NCI-H128 (cell line): Measurements from ENCODE around the gene NEDD4L.
"Not testable (repeated sequence)": the region's sequence is repeated elsewhere in the genome, so short reads cannot be mapped to it uniquely, and the experiment has no call there.

Experiments
- DNase-seq: peaks from one replicate; lab custom pipeline; 2025; ENCODE audit not compliant: unreplicated experiment; lab: John Stamatoyannopoulos, UW

NEDD4L gene

DNA sequence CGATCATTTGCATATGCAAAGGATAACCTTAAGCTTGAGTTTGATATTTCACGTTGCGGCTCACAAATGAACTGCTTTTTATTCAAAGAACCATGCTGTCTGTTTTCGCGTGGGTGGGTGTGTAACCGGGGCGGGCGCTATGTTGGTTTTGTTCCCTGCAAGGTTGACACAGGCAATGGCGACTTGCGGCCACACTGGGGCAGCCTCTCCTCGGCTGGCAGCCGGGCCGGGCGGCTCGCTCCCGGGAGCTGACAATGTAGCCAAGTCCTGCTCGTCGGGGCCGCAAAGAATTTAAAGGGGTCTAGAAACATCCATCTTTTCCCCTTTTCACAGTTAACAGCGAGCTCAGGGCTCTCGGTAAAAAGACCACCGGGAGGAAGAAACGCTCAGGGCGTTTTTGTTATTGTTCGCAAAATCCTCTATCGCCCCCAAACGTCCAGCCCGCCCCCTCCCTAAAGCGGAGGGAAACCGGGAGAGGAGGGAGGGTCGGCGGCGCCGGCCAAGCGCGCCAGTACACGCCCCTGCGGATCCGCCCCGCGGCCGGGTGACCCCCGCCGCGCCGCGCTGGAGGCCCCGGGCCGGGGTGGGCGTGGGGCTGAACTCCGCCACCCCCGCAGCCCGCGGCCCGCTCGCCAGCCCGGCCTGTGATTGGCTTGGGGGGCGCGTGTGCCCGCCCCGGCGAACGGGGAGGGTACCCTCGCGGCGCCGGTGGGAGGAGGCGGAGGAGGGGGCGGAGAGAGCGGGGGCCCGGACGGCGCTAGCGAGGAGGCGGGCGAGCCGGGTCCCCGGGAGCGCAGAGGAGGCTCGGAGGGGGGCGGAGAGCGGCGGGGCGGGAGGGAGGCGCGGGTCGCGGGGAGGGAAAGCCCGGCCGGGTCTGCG lies at the start of gene NEDD4L:
Gene NEDD4L (plus strand): TSS at position 736 of the 879 bp plus-strand sequence. CDS start 435 bp downstream, outside the sequence.
- peak; percentile 90 for DNase-seq

DNA sequence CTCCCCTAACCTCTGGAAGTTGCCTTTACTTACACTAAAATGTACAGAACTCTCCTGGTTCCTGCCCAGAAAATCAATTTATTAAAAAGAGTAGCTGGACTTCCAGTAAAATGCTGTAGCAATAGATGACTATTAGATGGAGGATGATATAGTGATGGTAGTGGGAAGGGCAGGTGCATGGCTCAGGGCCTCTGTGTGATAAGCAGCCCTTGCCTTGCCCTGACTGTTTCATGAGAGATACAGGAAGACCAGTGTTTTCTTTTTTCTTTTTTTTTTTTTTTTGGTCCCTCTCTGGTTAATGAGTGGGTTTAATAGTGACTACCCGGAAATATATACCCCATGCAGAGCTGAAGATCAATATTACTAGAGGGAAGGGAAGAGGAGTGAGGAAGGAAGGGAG lies 48.7 kb upstream of the NEDD4L start:
- DNase-seq, result no peak

DNA sequence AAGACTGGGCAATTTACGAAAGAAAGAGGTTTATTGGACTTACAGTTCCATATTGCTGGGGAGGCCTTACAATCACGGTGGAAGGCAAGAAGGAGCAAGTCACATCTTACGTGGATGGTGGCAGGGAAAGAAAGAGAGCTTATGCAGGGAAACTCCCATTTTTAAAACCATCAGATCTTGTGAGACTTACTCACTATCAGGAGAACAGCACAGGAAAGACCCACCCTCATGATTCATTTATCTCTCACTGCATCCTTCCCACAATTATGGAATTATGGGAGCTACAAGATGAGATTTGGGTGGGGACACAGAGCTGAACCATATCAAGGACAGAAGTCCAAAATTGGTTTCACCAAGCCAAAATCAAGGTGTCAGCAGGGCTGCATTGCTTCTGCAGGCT lies 47.1 kb upstream of the NEDD4L start:
- not testable (repeated sequence) for DNase-seq

DNA sequence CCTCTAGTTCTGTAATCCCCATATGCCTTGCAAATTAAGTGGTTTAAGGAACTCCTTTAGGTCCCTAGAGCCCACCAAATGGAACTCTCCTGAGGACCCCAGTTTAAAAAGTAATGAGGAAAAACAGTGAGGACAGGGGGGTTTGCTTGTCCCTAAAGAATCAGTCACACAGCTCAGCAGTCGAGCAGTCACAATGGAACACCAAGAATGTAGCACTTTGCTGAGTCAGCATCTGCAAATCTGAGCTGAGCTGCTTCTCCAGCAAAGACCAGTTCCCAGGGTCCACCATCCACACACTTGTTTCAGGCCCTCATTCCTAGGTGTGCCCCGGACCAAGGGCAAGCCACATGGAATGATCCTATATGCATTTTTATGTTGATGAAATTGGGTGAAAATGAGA lies 46.2 kb upstream of the NEDD4L start:
- no peak for DNase-seq

DNA sequence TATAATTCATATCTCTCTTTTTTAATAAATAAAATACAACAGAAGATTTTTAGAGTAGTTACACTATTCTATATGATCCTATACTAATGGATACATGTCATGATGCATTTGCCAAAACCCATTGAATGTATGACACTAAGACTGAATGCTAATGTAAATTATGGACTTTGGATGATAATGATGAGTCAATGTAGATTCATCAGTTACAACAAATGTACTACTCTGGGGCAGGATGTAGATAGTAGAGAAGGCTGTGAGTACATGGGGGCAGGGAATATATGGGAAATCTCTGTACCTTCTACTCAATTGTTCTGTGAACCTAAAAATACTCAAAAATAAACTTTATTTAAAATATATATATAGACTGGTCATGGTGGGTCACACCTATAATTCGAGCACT lies 45.6 kb upstream of the NEDD4L start:
- no peak for DNase-seq

DNA sequence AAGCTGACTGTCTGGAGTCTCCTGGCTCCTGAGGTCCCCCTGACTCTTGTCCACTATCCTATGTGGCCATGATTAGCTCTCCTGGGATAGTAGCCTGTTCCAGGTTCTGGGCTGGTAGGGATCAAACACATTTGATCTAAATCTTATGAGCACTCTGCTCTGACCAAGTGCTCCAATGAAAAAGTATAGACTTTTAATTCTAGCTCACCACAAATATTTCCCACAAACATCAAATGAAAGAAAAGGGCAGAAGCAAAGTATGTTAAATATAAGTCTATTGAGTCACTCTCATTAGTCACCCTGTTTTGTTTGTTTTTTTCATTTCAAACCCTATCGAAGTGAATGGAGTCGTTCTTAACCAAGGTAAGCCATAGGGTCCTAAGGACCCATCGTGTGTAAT lies 39.7 kb upstream of the NEDD4L start:
- no peak for DNase-seq

DNA sequence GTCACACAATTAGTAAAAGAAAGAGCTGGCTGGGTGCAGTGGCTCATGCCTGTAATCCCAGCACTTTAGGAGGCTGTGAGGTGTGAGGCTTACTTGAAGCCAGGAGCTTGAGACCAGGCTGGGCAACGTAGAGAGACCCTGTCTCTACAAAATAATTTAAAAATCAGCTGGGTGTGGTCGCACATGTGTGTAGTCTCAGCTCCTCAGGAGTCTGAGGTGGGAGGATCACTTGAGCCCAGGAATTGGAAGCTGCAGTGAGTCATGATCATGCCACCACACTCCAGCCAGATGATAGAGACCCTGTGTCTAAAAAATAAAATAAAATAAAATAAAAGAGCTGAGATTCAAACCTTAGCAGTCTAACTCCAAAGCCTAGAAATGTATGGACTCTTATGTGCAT lies 39.0 kb upstream of the NEDD4L start:
- no peak for DNase-seq

DNA sequence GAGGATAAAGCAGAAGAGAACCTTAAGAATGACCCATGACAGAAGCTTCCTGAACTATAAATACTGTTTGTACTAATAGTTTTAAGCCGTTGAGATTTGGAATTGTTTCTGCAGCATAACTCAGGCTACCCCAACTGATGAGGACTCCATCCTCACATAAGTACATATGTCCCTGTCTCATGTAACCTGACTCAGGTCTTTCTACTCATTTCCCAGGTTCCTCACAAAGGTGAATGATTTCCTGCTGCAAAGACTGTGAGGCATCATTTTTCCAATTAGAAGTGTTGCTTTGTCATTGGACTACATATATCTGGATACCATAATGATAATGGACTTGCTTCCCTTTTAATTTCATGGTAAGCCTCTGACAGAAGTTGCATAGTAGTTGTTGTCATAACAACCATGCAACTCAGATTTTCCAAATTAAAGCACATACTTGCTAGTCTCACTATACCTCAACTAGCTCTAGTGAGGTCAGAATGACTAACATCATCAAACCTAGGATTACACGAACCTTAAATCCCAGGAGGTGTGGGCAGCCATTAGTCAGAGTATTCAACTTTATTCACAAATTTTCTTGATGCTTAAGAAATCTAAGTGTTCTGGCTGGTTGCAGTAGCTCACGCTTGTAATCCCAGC lies 38.0 kb upstream of the NEDD4L start:
- no peak for DNase-seq

DNA sequence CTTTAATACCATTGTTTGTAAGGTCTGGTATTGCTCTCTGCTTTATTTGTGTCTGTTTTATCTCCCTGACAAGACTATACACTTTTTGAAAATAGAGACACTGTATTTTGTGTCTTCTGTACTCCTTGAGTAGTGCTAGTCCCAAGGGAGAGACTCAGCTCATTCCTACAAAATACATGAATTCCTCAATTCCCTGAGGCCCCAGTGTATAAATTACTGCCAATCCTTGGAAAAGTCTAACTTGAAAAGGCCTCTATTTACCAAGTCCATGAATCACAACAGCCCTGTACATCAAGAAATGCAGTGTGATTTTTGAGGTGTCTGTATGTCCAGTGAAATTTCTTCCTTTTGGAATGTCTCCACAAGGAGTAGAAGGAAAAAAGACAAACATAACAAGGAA lies 34.9 kb upstream of the NEDD4L start:
- no peak for DNase-seq

DNA sequence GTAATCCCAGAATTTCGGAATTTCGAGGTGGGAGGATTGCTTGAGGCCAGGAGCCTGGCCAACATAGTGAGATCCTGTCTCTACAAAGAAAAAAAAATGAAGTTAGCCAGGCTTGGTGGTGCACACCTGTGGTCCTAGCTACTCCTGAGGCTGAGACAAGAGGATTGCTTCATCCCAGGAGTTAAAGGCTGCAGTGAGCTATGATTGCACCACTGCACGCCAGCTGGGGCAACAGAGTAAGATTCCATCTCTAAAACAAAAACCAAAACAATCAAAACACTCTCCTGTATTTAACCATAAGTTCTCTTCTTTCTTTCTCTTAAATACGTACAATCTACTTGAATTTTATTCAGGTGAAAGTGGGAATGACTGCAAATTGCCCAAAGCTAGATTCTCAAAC lies 33.8 kb upstream of the NEDD4L start:
- DNase-seq, result no peak

DNA sequence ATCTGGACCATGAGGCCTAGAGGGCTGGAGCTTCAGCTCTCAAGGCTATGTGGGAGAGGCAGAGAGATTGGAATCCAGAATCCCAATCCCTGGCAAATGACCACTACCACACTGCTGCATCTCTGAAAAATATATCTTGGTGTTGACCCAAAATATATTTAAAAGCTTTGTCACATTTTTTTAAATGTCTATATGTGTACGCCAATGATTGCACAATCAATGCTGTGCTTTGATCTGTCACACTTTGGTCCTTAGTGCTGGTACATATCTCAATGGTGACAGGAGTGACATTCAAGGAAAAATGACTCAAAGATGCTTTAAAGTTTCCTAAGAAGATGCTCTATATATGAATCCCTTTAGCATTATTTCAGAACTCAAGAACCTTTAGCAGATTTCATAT lies 31.7 kb upstream of the NEDD4L start:
- DNase-seq, result no peak

DNA sequence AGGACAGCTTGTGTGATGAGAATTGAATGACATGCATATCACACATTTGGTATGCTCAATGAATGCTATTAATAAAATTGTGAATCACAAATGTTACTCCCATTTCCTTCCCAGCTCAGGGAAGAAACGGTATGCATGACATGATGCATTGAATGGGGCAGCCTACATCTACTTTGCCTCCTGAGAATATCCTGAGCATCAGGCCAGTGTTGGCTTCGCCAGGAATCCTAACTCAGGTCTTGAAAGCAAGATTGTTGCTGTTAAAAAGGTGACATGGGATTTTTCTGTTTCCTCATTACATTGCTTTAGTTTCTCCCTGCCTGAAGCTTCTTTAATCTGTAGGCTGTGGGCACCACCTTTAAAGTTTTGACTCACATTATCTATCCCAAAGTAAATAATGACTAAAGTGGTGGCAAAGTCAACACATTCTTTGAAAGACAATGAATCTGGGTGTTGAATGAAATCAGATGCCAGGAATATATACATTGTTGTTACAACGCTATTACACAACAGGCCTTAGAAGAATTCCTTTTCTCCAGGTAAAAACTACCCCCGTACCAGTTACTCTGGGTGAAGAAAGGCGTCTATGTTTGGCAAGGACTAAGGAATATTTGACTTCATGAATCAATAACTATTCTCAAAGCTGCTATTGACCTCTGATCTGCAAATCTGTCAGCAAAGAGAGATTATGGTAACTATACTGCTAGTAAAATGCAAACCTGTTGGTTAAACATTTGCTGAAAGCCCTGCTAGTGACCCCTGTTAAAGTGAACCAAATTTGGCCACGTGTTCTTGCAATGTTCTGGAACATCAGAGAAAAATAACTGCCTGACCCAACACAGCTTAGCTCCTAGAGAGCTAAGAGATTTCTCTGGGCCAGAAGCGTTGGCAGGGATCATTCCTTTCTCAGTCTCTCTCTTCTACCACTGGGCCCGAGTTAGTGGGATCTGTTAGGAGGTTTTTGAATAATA lies 30.5 kb upstream of the NEDD4L start:
- no peak for DNase-seq

DNA sequence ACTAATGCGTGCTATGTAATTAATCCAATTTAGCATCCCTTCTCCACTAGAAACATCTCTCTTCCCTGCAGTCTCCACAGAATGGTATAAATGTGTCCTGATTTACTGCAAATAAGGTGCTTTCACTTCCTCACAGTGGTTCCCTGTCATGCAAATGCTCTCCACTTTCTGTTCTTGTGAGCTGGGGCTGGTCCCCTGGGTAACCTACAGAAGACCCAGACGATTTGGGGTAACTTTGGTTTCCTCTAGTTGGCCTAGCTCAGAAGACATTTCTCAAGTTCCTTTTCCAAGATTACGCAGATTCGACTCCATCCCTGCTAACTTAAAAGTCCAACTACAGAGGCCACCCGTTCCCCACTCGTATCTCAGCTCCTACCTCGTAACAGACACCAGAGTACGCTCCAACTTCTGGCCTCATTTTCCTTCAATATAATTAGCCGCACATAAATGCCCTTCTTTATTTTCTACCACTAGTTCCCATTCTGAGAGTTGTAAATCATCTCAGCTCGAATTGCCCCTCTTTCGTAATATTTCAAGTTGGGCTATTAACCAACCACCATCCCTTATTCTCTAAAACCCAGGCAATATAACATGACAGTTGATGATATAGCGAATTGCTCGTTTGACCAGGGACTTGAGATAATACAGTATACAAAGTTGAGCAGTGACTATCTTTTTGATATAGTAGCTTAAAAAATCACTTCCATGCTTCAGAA lies 28.8 kb upstream of the NEDD4L start:
- no peak for DNase-seq

DNA sequence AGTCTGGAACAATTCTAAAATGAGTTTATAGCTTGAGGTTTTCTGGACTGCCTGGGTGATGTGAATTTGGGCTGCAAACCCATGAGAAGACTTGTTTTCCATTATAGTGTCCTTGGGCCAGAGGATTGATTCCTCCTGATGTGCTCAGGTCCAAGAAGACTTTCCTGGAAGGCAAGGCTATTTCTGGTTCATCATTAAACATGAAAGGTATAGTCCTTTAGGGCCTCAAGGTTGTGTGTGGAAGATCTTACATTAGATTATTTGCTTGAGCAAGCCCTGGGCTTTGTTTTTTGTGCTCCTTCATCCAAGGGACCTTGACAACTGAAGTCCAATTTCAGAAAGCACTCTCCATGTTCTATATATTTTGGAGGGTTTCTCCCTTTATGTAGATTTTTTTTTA lies 26.8 kb upstream of the NEDD4L start:
- no peak for DNase-seq

DNA sequence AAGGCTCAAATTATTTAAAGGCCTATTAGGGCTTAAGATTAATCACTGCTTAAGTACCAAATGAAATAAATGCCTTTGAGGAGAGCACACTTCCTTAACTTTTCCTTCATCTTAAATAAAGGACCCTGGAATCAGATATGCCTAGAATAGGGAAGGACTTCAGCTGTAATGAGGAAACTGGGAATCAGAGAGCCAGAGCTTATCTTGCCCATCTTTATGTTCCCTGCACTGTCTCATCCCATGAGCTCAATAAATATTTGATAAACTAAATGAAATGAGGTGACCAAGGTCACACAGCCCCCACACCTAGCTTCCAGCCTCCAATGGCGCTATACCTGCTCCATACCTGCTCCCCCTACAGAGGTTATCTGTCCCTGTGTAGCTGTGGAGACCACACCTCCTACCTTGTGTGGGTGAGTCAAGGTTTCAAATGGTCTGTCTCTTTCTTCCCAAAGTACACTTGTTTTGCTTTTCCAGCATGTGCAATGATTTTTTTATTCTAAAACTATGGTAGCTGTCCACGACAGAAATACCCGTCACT lies 23.4 kb upstream of the NEDD4L start:
- no peak for DNase-seq

DNA sequence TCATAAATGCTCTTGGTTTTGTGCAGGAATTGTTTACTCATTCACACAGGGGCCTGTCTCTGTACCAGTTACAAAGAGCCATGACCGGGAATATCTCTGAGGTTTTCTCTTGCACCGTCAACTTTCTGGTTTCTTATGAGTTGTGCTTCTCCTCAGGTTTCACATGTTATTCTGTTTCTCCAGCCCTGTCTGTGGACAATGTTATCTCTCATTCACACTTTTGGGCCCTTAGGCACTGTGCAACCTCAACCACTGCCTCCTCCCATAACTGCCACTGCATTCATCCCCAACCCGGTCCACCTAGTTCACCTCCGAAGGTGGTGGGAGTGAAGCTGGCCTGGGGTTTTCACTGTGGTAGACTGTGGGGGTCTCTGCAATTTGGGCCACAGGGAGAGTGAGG lies 22.5 kb upstream of the NEDD4L start:
- no peak for DNase-seq

DNA sequence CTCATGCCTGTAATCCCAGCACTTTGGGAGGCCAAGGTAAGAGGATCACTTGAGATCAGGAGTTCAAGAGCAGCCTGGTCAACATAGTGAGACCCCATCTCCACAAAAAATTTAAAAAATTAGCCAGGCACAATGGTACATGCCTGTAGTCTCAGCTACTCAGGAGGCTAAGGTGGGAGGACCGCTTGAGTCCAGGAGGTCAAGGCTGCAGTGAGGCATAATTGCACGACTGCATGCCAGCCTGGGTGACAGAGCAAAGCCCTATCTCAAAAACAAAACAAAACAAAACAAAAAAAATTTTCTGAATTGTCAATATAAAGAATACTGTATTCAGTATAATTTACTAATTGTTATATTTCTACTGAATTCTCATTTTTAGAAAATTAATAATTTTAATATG lies 20.9 kb upstream of the NEDD4L start:
- no peak for DNase-seq

DNA sequence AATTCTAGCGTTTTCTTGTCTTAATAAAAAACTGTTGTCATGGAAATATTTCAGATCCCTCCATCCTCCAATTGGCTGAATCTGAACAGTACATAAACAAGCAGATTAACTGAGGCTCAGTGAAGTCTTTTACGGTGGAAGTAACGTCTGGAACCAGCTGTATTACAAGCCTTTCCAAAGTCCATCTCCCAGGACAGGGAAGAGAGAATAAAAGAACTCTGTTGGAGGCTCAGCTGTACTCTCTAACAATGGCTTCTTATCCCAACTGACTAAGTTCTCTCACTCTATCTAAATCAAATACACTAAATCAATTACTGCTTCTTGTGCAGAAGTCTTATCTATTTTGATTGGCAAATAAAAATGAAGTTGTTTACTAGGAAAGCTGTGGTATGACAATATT lies 19.9 kb upstream of the NEDD4L start:
- DNase-seq, result no peak

DNA sequence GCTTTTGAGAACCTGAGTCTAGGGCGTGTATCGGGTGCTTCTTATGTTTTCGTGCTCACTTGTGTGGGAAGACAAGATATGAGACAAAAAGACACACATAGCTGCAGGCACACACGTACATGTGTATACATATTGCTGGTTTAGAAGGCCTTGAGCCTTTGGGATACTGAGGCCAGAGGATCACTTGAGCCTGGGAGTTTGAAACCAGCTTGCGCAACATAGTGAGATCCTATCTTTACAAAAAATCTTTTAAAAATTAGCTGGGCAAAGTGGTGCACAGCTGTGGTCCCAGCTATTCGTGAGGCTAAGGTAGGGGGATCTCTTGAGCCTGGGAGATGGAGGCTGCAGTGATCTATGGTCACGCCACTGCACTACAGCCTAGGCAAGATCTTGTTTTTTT lies 18.8 kb upstream of the NEDD4L start:
- no peak for DNase-seq

DNA sequence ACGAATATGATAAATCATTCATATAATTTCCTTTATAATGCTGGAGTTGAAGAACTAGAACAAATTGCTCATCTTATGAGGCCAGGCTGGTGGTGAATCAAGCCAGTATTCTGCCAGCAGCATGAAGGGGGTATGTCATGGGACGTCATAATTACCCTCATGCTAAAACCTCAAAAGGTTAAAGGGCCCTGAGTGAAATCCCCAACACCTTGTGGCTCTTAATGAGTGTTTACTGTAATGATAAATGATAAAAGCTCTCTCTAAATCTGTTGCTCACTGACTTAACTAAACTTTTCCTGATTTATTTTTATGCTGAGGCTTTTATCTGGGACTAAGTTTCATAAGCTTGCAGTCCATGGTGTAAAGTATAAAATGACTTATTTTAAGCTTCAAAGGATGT lies 18.3 kb upstream of the NEDD4L start:
- no peak for DNase-seq

DNA sequence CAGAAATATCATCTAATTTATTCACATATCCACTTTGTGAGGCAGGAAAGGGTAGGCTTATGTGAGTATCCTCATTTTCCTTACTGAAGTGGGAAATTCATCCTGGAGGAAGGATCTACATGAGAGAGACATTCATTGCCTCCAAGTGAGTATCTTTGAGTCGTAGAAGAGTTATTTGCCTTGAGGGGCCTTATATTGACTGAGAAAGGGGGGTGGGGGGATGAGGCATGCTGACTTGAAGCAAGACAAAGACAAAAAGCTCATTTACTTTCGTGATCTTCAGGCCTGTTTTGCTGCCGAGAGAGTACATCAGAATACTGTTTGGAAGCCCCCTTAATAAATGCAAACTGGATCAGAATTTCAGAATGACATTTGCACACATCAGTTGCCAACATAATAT lies 17.6 kb upstream of the NEDD4L start:
- no peak for DNase-seq
